ENCODE measurements around the gene RBM10. TPM values are rescaled to one million over a fixed set of nuclear protein-coding genes. Genes with fewer than 3 reads are reported as not detected.

RBM10 gene
- total RNA-seq, 1 experiment from 2014 or later: 52.3 TPM

DNA sequence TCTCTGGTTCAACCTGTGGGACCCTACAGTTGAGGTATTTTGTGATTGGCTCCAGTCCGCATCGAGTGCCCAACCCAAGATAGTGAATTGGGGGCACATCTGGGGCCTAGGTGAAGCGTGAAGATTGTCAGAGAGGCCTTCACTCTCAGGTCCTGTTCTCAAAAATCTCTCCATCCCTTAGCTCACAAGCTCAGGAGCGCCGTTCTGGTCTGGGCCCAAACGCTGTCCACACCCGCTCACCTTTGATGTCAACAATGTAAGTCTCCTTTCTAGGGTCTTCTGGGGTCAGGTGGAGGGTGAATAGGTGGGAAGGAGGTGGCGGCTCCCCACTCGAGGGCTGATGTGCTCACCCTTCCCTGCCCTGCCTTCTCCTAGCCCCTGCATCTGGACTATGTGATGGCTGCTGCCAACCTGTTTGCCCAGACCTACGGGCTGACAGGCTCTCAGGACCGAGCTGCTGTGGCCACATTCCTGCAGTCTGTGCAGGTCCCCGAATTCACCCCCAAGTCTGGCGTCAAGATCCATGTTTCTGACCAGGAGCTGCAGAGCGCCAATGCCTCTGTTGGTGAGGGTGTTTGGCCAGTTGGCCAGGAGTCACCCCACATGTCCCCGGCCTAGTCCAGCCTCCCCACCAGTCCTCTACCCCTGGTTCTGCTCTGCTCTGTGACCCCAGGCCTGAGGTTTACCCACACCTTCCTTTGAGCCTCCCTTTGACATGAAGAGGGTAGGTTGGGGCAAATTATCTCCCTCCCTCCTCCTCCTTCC is 65.8 kb downstream of the RBM10 start:
- Histone ChIP-seq H3K27me3 (no peaks in the 10 kb centered on the region), H3K27ac (no peak overlapping the region), H3K36me3 (peaks cover 4% of the 10 kb centered on the region)

DNA sequence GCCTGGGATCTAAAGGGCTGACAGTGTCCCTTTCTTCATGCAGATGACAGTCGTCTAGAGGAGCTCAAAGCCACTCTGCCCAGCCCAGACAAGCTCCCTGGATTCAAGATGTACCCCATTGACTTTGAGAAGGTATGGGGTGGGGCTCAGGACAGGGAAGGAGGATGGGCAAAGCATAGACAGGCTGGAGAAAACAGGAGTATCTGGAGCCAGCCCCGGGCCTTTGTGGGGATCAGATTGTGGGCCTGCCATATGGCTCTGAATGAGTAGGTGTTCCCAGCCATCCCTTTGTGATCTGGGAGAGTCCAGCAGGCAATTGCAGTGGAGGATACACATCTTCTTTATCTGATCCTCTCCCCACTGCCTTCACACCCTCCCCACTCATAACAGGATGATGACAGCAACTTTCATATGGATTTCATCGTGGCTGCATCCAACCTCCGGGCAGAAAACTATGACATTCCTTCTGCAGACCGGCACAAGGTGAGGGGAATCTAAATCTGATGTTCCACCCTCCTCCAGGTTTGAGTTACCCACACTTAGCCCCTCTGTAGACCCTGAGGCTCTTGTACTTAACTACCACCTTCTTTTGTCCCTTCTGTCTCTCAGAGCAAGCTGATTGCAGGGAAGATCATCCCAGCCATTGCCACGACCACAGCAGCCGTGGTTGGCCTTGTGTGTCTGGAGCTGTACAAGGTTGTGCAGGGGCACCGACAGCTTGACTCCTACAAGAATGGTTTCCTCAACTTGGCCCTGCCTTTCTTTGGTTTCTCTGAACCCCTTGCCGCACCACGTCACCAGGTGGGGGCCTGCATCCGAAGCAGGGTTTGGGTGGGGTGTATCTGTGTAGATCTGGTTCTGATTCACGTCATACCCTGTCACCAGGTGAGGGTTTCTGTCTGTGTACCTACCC is 67.6 kb downstream of the RBM10 start:
- Histone ChIP-seq H3K36me3 (peaks cover 2% of the 10 kb centered on the region), H3K27ac (no peak overlapping the region), H3K9me3 (replicated peaks) (no peaks in the 10 kb centered on the region), H3K4me3 (no peak overlapping the region), H3K4me1 (no peaks in the 10 kb centered on the region), H3K27me3 (no peaks in the 10 kb centered on the region)
- DNase-seq: no peak

More for the DNA sequence above, 65.8 kb downstream of the RBM10 start:
- no peak for DNase-seq
- Histone ChIP-seq H3K4me3 (no peak overlapping the region), H3K4me1 (no peaks in the 10 kb centered on the region), H3K9me3 (replicated peaks) (no peaks in the 10 kb centered on the region)

DNA sequence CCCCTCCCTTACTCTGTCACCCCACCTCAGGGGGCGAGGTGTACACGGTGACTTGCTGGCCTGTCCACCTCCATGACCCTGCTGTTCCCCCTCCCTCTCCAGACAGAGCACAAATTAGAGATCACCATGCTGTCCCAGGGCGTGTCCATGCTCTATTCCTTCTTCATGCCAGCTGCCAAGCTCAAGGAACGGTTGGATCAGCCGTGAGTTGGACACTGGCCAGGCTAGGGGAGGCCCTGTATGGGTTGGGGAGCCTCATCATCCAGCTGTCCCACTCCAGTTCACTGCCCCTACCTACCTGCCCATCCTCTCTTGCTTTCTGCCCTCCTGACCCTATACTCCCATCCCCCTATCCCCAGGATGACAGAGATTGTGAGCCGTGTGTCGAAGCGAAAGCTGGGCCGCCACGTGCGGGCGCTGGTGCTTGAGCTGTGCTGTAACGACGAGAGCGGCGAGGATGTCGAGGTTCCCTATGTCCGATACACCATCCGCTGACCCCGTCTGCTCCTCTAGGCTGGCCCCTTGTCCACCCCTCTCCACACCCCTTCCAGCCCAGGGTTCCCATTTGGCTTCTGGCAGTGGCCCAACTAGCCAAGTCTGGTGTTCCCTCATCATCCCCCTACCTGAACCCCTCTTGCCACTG is 69.5 kb downstream of the RBM10 start:
- no peak overlapping the region for H3K27ac ChIP-seq
- H3K27me3 ChIP-seq: no peaks in the 10 kb centered on the region
- no peaks in the 10 kb centered on the region; the same call in none of the 2 replicates for H3K36me3 ChIP-seq
- H3K4me3 ChIP-seq: no peak overlapping the region
- no peak for DNase-seq
- H3K9me3 ChIP-seq (replicated peaks): no peaks in the 10 kb centered on the region
- H3K4me1 ChIP-seq: no peaks in the 10 kb centered on the region

DNA sequence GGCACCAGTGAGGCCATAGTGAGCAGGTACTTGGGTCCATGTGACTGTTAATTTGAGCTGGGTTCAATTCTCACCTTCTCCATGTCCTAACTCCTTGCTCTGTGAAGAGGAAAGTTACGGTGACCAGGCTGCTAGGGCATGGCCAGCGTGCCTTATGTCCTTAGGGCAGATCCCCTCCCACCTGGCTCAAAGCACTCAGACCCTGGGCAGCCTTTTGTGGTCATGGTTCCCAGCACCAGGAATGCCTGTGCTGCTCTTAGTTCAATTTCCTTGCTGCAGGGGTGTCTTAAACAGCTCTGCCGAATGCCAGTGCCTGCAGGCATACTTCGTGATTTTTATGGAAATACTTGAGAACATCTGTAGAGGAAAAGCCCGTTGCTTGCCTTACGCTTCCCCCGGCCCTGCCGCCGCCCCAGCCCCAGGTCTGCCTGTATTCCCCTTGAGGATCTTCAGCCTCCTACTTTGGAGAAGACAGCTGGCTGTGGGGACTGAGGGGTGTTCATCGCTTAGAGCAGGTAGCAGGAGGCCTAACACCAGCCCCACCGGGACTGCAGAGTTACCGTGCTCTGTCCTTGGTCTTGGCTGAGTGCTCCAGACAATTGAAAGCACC is 70.4 kb downstream of the RBM10 start:
- H3K9me3 ChIP-seq (replicated peaks): no peaks in the 10 kb centered on the region
- no peaks in the 10 kb centered on the region; the same call in none of the 2 replicates for H3K36me3 ChIP-seq
- no peak overlapping the region for H3K27ac ChIP-seq
- H3K4me3 ChIP-seq: no peak overlapping the region
- no peak for DNase-seq
- no peaks in the 10 kb centered on the region for H3K27me3 ChIP-seq
- H3K4me1 ChIP-seq: no peaks in the 10 kb centered on the region

DNA sequence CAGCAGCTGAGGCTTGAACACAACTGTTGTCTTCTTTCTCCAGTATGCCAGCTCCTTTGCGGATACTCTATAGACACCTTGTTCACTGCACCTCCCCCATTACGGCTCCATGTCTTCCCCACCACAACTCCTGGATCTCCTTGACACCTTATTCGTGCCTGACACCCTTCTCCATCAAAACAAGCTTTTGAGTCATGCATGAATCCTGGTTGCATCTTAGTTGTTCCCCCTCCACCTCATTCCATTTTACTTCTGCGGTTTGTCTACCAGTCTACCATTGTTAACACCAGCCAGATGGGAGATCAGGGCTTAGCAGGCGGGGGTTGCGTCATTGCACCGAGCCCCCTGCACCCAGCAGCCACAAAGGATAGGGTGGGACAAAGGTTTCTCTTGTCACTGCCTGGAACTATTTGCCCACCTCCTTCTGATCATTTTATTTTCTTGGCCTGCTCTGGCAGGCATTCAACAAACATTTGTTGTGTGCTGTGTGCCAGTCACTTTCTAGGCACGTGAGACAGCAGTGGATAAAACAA is 71.4 kb downstream of the RBM10 start:
- Histone ChIP-seq H3K9me3 (replicated peaks) (no peaks in the 10 kb centered on the region), H3K4me1 (no peaks in the 10 kb centered on the region), H3K27ac (peak overlapping the region; percentile 51; the same call in 1 of the 2 replicates), H3K36me3 (no peaks in the 10 kb centered on the region; the same call in none of the 2 replicates), H3K4me3 (no peak overlapping the region), H3K27me3 (no peaks in the 10 kb centered on the region)
- no peak for DNase-seq

GRCh38 chrX:47217121-47217851 is 72.3 kb downstream of the RBM10 start:
- no peaks in the 10 kb centered on the region for H3K4me1 ChIP-seq
- H3K36me3 ChIP-seq: no peaks in the 10 kb centered on the region; the same call in none of the 2 replicates
- DNase-seq: no peak

DNA sequence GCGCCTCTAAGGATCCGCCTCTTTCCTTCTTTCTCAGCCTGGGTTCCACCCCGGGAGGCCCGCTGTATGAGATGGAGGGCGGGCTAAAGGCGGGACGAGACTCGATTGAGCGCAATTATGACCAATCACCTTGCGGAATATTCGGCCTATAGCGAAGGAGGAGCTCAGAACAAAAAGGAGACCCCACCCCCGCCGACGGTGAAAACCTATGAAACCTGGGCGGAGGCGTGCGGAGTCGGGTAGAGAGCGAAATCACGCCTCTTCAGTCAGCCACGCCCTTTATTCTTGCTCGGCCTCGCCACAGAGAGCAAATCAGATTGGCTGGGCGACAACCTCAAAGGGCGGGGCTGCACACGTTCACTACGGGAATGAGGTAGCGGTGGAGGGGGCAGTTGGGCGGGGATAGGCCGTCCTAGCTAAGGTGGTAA is 72.8 kb downstream of the RBM10 start:
- peak; percentile 94 to 95 for DNase-seq

More at GRCh38 chrX:47217121-47217851, 72.3 kb downstream of the RBM10 start:
- Histone ChIP-seq H3K9me3 (replicated peaks) (no peaks in the 10 kb centered on the region), H3K4me3 (peak overlapping the region; percentile 40), H3K27ac (peak overlapping the region; percentile 51), H3K27me3 (no peaks in the 10 kb centered on the region)

DNA sequence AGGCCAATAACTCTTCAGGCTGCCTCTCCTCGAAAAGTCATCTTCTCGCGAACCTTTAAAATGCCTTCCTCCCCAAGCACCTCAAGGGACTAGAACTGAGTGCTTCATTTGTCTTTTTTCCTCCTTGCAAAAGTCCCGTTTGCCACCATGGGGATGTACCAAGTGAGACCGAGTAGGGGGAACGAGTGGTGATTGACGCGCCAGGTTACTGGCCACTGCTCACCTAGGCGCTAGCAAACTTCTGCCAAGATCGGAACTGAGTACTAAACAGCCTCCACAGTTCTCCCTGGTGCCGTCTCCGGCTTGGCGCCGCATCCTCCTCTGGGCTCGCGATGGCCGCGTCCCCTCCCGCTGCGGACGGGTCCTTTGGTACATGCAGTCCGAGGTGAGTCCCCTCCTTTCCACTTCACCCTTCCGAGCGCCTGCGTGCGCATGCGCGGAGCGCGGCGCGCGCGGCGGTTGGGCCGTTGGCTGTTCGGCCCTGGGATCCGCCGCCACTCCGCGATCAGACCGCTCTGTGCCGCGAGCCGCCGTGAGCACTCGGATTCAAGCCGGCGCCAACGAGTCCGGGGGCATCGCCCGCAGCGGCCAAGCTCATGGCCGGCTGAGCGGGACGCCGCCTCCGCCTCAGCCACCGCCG is 73.4 kb downstream of the RBM10 start, which contains the start of gene CDK16:
TSS of gene CDK16 (plus strand) at position 402 of the 640 bp plus-strand sequence. CDS start 4,877 bp downstream, outside the sequence.
- Histone ChIP-seq H3K4me3 (peak within 1 kb of the TSS; percentile 95), H3K27ac (peak within 1 kb of the TSS; percentile 98), H3K4me1 (no peaks in the 10 kb centered on the region), H3K36me3 (no peaks in the 10 kb centered on the region; the same call in 1 of the 2 replicates), H3K27me3 (no peaks in the 10 kb centered on the region), H3K9me3 (replicated peaks) (no peaks in the 10 kb centered on the region)
- DNase-seq: peak; percentile 66 to 74

More for the DNA sequence above, 72.8 kb downstream of the RBM10 start:
- Histone ChIP-seq H3K36me3 (no peaks in the 10 kb centered on the region; the same call in none of the 2 replicates), H3K9me3 (replicated peaks) (no peaks in the 10 kb centered on the region), H3K4me1 (no peaks in the 10 kb centered on the region), H3K27ac (peak overlapping the region; percentile 98), H3K27me3 (no peaks in the 10 kb centered on the region), H3K4me3 (peak overlapping the region; percentile 95)

GRCh38 chrX:47218920-47219815 is 74.1 kb downstream of the RBM10 start:
- Histone ChIP-seq H3K27me3 (no peaks in the 10 kb centered on the region), H3K36me3 (no peaks in the 10 kb centered on the region), H3K27ac (peak overlapping the region; percentile 98), H3K4me3 (peak overlapping the region; percentile 95), H3K9me3 (replicated peaks) (no peaks in the 10 kb centered on the region), H3K4me1 (no peaks in the 10 kb centered on the region)
- peak; percentile 38 to 45 for DNase-seq

DNA sequence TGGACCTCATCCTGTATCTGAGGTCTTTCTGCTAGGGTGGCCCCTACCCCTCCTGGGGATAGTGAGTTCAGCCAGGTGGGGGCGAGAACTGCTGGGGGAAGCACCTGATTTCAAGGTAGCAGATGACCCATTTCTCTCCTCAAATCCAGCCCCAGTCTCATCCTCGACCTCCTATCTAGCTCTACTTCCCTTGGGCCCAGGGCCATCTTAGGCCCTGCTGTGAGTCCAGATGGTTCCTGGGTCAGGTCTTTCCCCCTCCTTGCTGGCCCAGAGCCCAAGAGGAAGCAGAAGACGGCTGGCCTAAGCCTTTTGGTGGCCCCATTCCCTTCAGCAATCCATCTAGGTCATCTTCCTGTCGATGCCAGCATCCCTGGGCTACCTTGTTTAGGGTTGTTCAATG is 76.7 kb downstream of the RBM10 start:
- no peak overlapping the region for H3K27ac ChIP-seq
- H3K36me3 ChIP-seq: no peaks in the 10 kb centered on the region
- DNase-seq: no peak
- no peaks in the 10 kb centered on the region for H3K9me3 ChIP-seq (replicated peaks)
- no peaks in the 10 kb centered on the region for H3K4me1 ChIP-seq
- no peak overlapping the region for H3K4me3 ChIP-seq
- no peaks in the 10 kb centered on the region for H3K27me3 ChIP-seq

DNA sequence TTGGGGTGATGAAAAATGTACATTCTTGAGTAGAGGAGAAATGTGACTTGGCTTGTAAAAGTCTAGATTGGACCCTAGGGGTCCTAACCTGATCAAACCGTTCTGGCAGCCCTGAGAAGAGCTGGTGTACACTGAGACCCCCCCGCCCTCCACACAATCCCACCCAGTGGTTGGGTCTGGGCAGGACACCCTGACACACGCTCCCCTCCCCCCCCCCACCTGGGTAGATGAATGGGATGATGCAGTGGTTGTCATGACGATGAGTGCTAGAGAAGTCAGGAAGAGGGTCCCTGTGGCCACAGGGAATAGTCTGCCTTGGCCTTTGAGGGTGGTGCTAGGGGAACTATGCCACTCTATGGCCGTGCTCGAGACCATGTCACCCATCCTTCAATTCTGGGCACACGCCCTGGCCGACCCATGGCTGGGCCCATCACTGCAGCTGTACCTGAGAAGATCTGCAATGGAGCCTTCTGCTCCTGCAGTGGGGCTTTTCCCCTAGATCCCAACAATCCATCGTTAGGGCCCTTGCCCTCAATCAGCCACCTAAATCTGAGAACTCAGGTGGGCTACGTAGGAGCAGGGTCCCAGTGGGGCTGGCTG is 77.8 kb downstream of the RBM10 start:
- H3K27me3 ChIP-seq: no peaks in the 10 kb centered on the region
- DNase-seq: no peak
- H3K4me3 ChIP-seq: no peak overlapping the region
- no peaks in the 10 kb centered on the region for H3K4me1 ChIP-seq
- no peaks in the 10 kb centered on the region for H3K36me3 ChIP-seq
- H3K9me3 ChIP-seq (replicated peaks): no peaks in the 10 kb centered on the region
- H3K27ac ChIP-seq: no peak overlapping the region
